RWPE1 (cell line): ENCODE measurements around the gene AMBRA1.

ENCODE experiments used
- CTCF ChIA-PET: fragments of 350-600 bp; sonication (Branson Sonifier 250); formaldehyde crosslinking; extraction: SDS; loops from one replicate; lab custom pipeline; 2021; lab: Yijun Ruan, JAX
- POLR2A ChIA-PET: fragments of 400-600 bp; formaldehyde crosslinking; extraction: SDS; loops from one replicate; lab custom pipeline; 2020; ENCODE audit warnings: antibody characterized with exemption; ENCODE audit not compliant: low non-redundant PET; lab: Yijun Ruan, JAX
- DNase-seq: peaks from one replicate; pipeline ENCODE4 v3.0.0; 2012; ENCODE audit warnings: low spot score
- H3K27ac ChIP-seq: fragments of 450-650 bp; 2 replicates; pipeline ENCODE4 v1.5.1; 2017
- CTCF ChIP-seq: fragments of 450-650 bp; conservative IDR thresholded peaks from 2 replicates; pipeline ENCODE4 v1.5.1; 2017; ENCODE audit warnings: low read depth, mild to moderate bottlenecking

The AMBRA1 gene

GRCh38 chr11:46639197-46639839 is 45.5 kb upstream of the AMBRA1 start:
- DNase-seq: no peak
- CTCF ChIA-PET: interaction anchor here (0.6 to 0.8 kb wide), 2 partner anchors 12 to 18 kb away, joined by 3 read pairs; no protein-coding TSS in a partner anchor
- no peak for TF ChIP-seq CTCF
- no peak overlapping the region for H3K27ac ChIP-seq
- POLR2A ChIA-PET: no interaction called here

- POLR2A ChIA-PET: no interaction called here
- no peak for TF ChIP-seq CTCF
- no peak overlapping the region for H3K27ac ChIP-seq
- CTCF ChIA-PET: interaction anchor here (0.6 kb wide), 1 partner anchor 250 kb away, joined by 4 read pairs; no protein-coding TSS in a partner anchor
- no peak for DNase-seq
Observed at GRCh38 chr11:46637546-46637945, 43.7 kb upstream of the AMBRA1 start.

- ChIA-PET CTCF (no interaction called here), POLR2A (no interaction called here)
- TF ChIP-seq CTCF: no peak
- DNase-seq: no peak
- H3K27ac ChIP-seq: no peak overlapping the region
Observed at GRCh38 chr11:46635557-46636139, 41.8 kb upstream of the AMBRA1 start.

- ChIA-PET CTCF (interaction anchor here (0.6 kb wide), 1 partner anchor 15 kb away, joined by 3 read pairs; no protein-coding TSS in a partner anchor), POLR2A (interaction anchor here (0.7 kb wide), 1 partner anchor 143 kb away, joined by 6 read pairs; no protein-coding TSS in a partner anchor)
Observed at GRCh38 chr11:46633291-46634217, 39.7 kb upstream of the AMBRA1 start.

GRCh38 chr11:46632502-46632901 is 38.7 kb upstream of the AMBRA1 start:
- no peak overlapping the region for H3K27ac ChIP-seq
- ChIA-PET CTCF (no interaction called here), POLR2A (no interaction called here)
- no peak for DNase-seq
- no peak for TF ChIP-seq CTCF

More at GRCh38 chr11:46633291-46634217, 39.7 kb upstream of the AMBRA1 start:
- peak overlapping the region; percentile 24; the same call in 1 of the 2 replicates for H3K27ac ChIP-seq
- TF ChIP-seq CTCF: no peak
- DNase-seq: no peak

GRCh38 chr11:46631676-46632075 is 37.9 kb upstream of the AMBRA1 start:
- CTCF ChIA-PET: interaction anchor here (0.9 to 1.1 kb wide), 2 partner anchors 13 to 243 kb away, joined by 3 to 5 read pairs; no protein-coding TSS in a partner anchor

More at GRCh38 chr11:46631676-46632075, 37.9 kb upstream of the AMBRA1 start:
- POLR2A ChIA-PET: no interaction called here
- no peak for TF ChIP-seq CTCF
- no peak for DNase-seq
- no peak overlapping the region for H3K27ac ChIP-seq
